ENCODE measurements around the gene PIGQ. TPM values are rescaled to one million over a fixed set of nuclear protein-coding genes. Genes with fewer than 3 reads are reported as not detected.
A peak's percentile ranks its signal among the peaks of the same experiment; 100 is the strongest.

PIGQ gene
- total RNA-seq, 4 donors from 2014 or later = 15.9 to 24.0 (median 20.4) TPM

- DNase-seq = no peak
- Histone ChIP-seq H3K36me3 (peaks cover 8 to 94% (median 16%) of the 10 kb centered on the region in 3 donors), H3K4me3 (peak overlapping the region in 2 of 4 donors; percentile 26 to 29), H3K9me3 (no peaks in the 10 kb centered on the region), H3K27me3 (no peaks in the 10 kb centered on the region), H3K27ac (no peak overlapping the region), H3K4me1 (peaks cover 0 to 19% (median 0%) of the 10 kb centered on the region in 3 donors)
- WGBS, 2 donors = 40 to 80% methylated on average over 2 to 11 of the region's 60 CpGs
- intact Hi-C loops (cut with DNase I) = no loop called here
- TF ChIP-seq CTCF (IDR thresholded peaks at IDR 0.05) (peak in 5 of 6 experiments; percentile 43 to 66 (median 57)), POLR2A (IDR thresholded peaks at IDR 0.05) (no peak)
Observed at GRCh38 chr16:546909-547770, 22.6 kb upstream of the PIGQ start.

GRCh38 chr16:548586-548985, 21.2 kb upstream of the PIGQ start:
- Histone ChIP-seq H3K27ac (no peak overlapping the region), H3K27me3 (no peaks in the 10 kb centered on the region), H3K36me3 (peaks cover 15 to 94% (median 22%) of the 10 kb centered on the region in 3 donors), H3K9me3 (no peaks in the 10 kb centered on the region), H3K4me1 (peaks cover 0 to 19% (median 0%) of the 10 kb centered on the region in 3 donors), H3K4me3 (no peak overlapping the region)
- no peak for DNase-seq
- WGBS, 2 donors = 100% methylated on average over 2 of the region's 21 CpGs; no CpG with 5 or more reads in 1 of the 2 donors
- intact Hi-C loops (cut with DNase I) = no loop called here
- TF ChIP-seq CTCF (IDR thresholded peaks at IDR 0.05) (no peak), POLR2A (IDR thresholded peaks at IDR 0.05) (no peak)

- no peak for DNase-seq
- Histone ChIP-seq H3K27me3 (no peaks in the 10 kb centered on the region), H3K36me3 (peaks cover 15 to 92% (median 22%) of the 10 kb centered on the region in 3 donors), H3K27ac (no peak overlapping the region), H3K4me3 (no peak overlapping the region), H3K4me1 (peaks cover 0 to 27% (median 2%) of the 10 kb centered on the region in 3 donors), H3K9me3 (no peaks in the 10 kb centered on the region)
- intact Hi-C loops (cut with DNase I) = no loop called here
- TF ChIP-seq POLR2A (IDR thresholded peaks at IDR 0.05) (no peak), CTCF (IDR thresholded peaks at IDR 0.05) (no peak)
- 91 to 92% methylated on average over 8 to 13 of the region's 54 CpGs for WGBS, 2 donors
Observed at GRCh38 chr16:549544-550263, 20.1 kb upstream of the PIGQ start.

GRCh38 chr16:551210-551609, 18.6 kb upstream of the PIGQ start:
- intact Hi-C loops (cut with DNase I) = no loop called here
- WGBS, 2 donors = 100% methylated on average over 1 of the region's 28 CpGs; no CpG with 5 or more reads in 1 of the 2 donors

More at GRCh38 chr16:551210-551609, 18.6 kb upstream of the PIGQ start:
- DNase-seq = no peak
- Histone ChIP-seq H3K4me3 (no peak overlapping the region), H3K27me3 (no peaks in the 10 kb centered on the region), H3K9me3 (no peaks in the 10 kb centered on the region), H3K36me3 (peaks cover 15 to 79% (median 22%) of the 10 kb centered on the region in 3 donors), H3K4me1 (peaks cover 3 to 37% (median 4%) of the 10 kb centered on the region in 3 donors), H3K27ac (no peak overlapping the region)
- no peak for TF ChIP-seq POLR2A (IDR thresholded peaks at IDR 0.05)
- TF ChIP-seq CTCF (IDR thresholded peaks at IDR 0.05) = no peak
